Measurements from ENCODE around the gene AKAP6.

Gene AKAP6

DNA sequence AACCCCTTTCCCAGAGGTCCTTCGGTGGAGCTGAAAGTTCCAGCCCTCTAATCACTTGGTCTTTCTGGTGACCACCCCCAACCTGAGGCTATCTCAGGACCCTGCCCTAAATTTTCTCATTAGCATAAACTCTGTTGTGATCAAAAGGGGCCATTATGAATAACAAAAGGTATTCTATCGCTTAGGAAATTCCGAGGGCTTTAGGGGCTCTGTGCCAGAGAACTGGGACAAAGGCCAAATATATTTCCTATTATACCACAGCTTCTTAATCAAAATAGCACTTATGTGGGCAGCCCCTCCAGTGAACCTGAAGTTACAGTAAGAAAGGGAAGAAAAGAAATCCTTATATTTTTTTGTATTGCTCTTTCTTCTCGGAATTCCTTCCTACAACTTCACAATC lies 484.3 kb downstream of the AKAP6 start:
- DNase-seq (ENCODE audit: insufficient read length): no peak
- no peak for FAIRE-seq
- TF ChIP-seq TAF1 (IDR thresholded peaks at IDR 0.05; ENCODE audit: borderline replicate concordance, low read depth, low read length) (no peak), POLR2AphosphoS5 (IDR thresholded peaks at IDR 0.05; ENCODE audit: low read depth, low read length) (no peak), POLR2A (IDR thresholded peaks at IDR 0.05; ENCODE audit: low read depth, low read length) (no peak)

GRCh38 chr14:32814721-32815120 lies 485.6 kb downstream of the AKAP6 start:
- no peak for TF ChIP-seq POLR2A (IDR thresholded peaks at IDR 0.05; ENCODE audit: low read depth, low read length)
- no peak for TF ChIP-seq POLR2AphosphoS5 (IDR thresholded peaks at IDR 0.05; ENCODE audit: low read depth, low read length)
- TF ChIP-seq TAF1 (IDR thresholded peaks at IDR 0.05; ENCODE audit: borderline replicate concordance, low read depth, low read length): no peak
- no peak for DNase-seq (ENCODE audit: insufficient read length)
- FAIRE-seq: no peak

- TF ChIP-seq POLR2AphosphoS5 (IDR thresholded peaks at IDR 0.05; ENCODE audit: low read depth, low read length) (no peak), POLR2A (IDR thresholded peaks at IDR 0.05; ENCODE audit: low read depth, low read length) (no peak), TAF1 (IDR thresholded peaks at IDR 0.05; ENCODE audit: borderline replicate concordance, low read depth, low read length) (no peak)
- FAIRE-seq (no peak), DNase-seq (ENCODE audit: insufficient read length) (no peak)
Measured at GRCh38 chr14:32816588-32816987, 487.5 kb downstream of the AKAP6 start.

DNA sequence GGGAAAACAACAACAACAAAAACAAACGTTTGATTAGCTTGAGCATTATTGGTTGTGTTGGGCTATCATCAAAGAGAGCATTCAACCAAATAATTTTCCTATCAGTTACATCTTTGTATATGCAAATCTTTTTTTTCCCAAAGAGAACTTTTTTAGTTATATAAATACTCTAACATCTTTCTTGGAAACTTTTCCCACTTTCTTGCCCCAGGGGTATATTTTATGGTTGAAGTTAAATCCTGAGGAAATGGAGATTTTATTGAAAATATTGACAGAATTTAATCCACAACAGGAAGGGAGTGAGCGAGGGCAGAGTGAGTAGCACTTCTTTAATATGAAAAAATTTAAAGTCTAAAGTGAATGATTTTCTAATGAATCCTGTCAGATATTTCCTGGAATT lies 488.7 kb downstream of the AKAP6 start:
- no peak for TF ChIP-seq TAF1 (IDR thresholded peaks at IDR 0.05; ENCODE audit: borderline replicate concordance, low read depth, low read length)
- TF ChIP-seq POLR2A (IDR thresholded peaks at IDR 0.05; ENCODE audit: low read depth, low read length): no peak
- TF ChIP-seq POLR2AphosphoS5 (IDR thresholded peaks at IDR 0.05; ENCODE audit: low read depth, low read length): no peak
- FAIRE-seq: no peak
- no peak for DNase-seq (ENCODE audit: insufficient read length)

- TF ChIP-seq POLR2A (IDR thresholded peaks at IDR 0.05; ENCODE audit: low read depth, low read length) (no peak), TAF1 (IDR thresholded peaks at IDR 0.05; ENCODE audit: borderline replicate concordance, low read depth, low read length) (no peak), POLR2AphosphoS5 (IDR thresholded peaks at IDR 0.05; ENCODE audit: low read depth, low read length) (no peak)
- DNase-seq (ENCODE audit: insufficient read length) (no peak), FAIRE-seq (no peak)
Measured at GRCh38 chr14:32818581-32818980, 489.5 kb downstream of the AKAP6 start.

GRCh38 chr14:32820181-32820580 lies 491.1 kb downstream of the AKAP6 start:
- no peak for FAIRE-seq
- TF ChIP-seq POLR2AphosphoS5 (IDR thresholded peaks at IDR 0.05; ENCODE audit: low read depth, low read length): no peak
- TF ChIP-seq POLR2A (IDR thresholded peaks at IDR 0.05; ENCODE audit: low read depth, low read length): no peak
- no peak for DNase-seq (ENCODE audit: insufficient read length)

GRCh38 chr14:32820682-32821081 lies 491.6 kb downstream of the AKAP6 start:
- TF ChIP-seq TAF1 (IDR thresholded peaks at IDR 0.05; ENCODE audit: borderline replicate concordance, low read depth, low read length) (no peak), POLR2A (IDR thresholded peaks at IDR 0.05; ENCODE audit: low read depth, low read length) (no peak)
- FAIRE-seq (no peak), DNase-seq (ENCODE audit: insufficient read length) (no peak)

DNA sequence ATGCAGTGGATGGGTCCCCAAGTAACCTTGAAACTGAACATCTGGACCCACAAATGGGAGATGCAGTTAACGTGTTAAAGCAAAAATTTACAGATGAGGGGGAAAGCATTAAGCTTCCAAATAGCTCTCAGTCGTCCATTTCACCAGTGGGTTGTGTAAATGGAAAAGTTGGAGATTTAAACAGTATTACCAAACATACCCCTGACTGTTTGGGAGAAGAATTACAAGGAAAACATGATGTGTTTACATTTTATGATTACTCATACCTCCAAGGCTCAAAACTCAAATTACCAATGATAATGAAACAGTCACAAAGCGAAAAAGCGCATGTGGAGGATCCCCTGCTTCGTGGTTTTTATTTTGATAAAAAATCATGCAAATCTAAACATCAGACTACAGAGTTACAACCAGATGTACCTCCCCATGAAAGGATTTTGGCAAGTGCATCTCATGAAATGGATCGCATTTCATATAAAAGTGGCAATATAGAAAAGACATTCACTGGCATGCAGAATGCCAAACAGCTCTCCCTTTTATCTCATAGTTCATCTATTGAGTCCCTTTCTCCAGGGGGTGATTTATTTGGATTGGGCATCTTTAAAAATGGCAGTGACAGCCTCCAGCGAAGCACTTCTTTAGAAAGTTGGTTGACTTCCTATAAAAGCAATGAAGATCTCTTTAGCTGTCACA lies 493.0 kb downstream of the AKAP6 start:
- DNase-seq (ENCODE audit: insufficient read length): no peak
- no peak for TF ChIP-seq POLR2AphosphoS5 (IDR thresholded peaks at IDR 0.05; ENCODE audit: low read depth, low read length)
- no peak for TF ChIP-seq POLR2A (IDR thresholded peaks at IDR 0.05; ENCODE audit: low read depth, low read length)
- no peak for TF ChIP-seq TAF1 (IDR thresholded peaks at IDR 0.05; ENCODE audit: borderline replicate concordance, low read depth, low read length)
- FAIRE-seq: no peak

- no peak for FAIRE-seq
- no peak for DNase-seq (ENCODE audit: insufficient read length)
- TF ChIP-seq POLR2A (IDR thresholded peaks at IDR 0.05; ENCODE audit: low read depth, low read length): no peak
- TF ChIP-seq TAF1 (IDR thresholded peaks at IDR 0.05; ENCODE audit: borderline replicate concordance, low read depth, low read length): no peak
- no peak for TF ChIP-seq POLR2AphosphoS5 (IDR thresholded peaks at IDR 0.05; ENCODE audit: low read depth, low read length)
Measured at GRCh38 chr14:32823706-32824105, 494.6 kb downstream of the AKAP6 start.

DNA sequence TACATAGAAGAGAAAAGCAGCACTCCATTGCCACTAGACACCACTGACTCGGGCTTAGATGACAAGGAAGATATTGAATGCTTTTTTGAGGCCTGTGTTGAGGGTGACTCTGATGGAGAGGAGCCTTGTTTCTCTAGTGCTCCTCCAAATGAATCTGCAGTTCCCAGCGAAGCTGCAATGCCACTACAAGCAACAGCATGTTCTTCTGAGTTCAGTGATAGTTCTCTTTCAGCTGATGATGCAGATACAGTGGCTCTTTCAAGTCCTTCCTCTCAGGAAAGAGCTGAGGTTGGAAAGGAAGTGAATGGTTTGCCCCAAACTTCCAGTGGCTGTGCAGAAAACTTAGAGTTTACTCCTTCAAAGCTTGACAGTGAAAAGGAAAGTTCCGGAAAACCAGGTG lies 495.1 kb downstream of the AKAP6 start:
- DNase-seq (ENCODE audit: insufficient read length) (no peak), FAIRE-seq (no peak)
- no peak for TF ChIP-seq TAF1 (IDR thresholded peaks at IDR 0.05; ENCODE audit: borderline replicate concordance, low read depth, low read length)
- TF ChIP-seq POLR2AphosphoS5 (IDR thresholded peaks at IDR 0.05; ENCODE audit: low read depth, low read length): no peak
- no peak for TF ChIP-seq POLR2A (IDR thresholded peaks at IDR 0.05; ENCODE audit: low read depth, low read length)

- FAIRE-seq (no peak), DNase-seq (ENCODE audit: insufficient read length) (no peak)
- TF ChIP-seq POLR2A (IDR thresholded peaks at IDR 0.05; ENCODE audit: low read depth, low read length): no peak
- no peak for TF ChIP-seq TAF1 (IDR thresholded peaks at IDR 0.05; ENCODE audit: borderline replicate concordance, low read depth, low read length)
- no peak for TF ChIP-seq POLR2AphosphoS5 (IDR thresholded peaks at IDR 0.05; ENCODE audit: low read depth, low read length)
Measured at GRCh38 chr14:32825058-32825457, 496.0 kb downstream of the AKAP6 start.

DNA sequence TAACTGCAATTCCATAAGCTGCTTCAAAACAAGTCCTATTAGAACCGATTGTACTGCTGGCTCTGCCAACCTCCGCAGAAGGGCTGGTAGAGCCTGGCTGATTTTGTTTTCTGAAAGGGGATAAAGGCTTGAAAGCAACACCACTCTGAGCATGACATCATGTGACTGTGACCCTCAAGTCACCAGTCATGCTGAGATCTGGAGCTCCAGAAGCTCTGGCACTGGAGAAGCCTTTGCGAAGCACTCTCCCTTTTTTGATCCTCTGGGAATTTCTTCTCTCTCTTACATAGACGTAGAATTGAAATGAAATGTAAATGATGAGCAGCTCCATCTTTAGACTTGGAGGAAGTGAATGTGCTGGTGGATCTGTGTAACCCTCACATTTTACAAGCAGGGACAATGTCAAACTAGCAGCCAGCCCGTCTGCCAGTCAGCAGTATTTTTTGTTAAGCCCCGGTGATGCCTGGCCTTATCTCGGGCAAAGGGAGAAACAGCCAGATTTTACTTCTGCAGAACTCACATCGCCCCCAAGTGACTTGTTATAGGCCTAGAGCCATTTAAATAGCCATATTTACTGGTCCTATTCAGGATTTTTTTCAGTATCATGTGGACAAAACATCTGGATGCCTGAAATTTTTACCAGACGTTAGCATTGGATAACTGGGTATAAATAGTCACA lies 497.4 kb downstream of the AKAP6 start:
- FAIRE-seq (no peak), DNase-seq (ENCODE audit: insufficient read length) (no peak)

More for the DNA sequence above, 497.4 kb downstream of the AKAP6 start:
- TF ChIP-seq TAF1 (IDR thresholded peaks at IDR 0.05; ENCODE audit: borderline replicate concordance, low read depth, low read length) (no peak), POLR2A (IDR thresholded peaks at IDR 0.05; ENCODE audit: low read depth, low read length) (no peak), POLR2AphosphoS5 (IDR thresholded peaks at IDR 0.05; ENCODE audit: low read depth, low read length) (no peak)
